H1 (cell line): Measurements from ENCODE around the gene DPP10. TPM values are rescaled to one million over a fixed set of nuclear protein-coding genes. Genes with fewer than 3 reads are reported as not detected.

ENCODE experiments used
- CTCF ChIA-PET: fragments of 300-600 bp; sonication (Branson Sonifier 250); formaldehyde crosslinking; loops from one replicate; lab custom pipeline; 2021; ENCODE audit not compliant: partially characterized antibody; lab: Charles Lee
- POLR2A ChIA-PET: fragments of 300-600 bp; sonication (Branson Sonifier 250); formaldehyde crosslinking; loops from one replicate; lab custom pipeline; 2021; ENCODE audit warnings: inconsistent platforms; ENCODE audit not compliant: partially characterized antibody; lab: Charles Lee
- DNase-seq, 2 experiments: peaks; one replicate each; pipeline versions ENCODE4 v3.0.0 to v3.0.0-alpha.2; 2010 to 2022; ENCODE audit warnings: low spot score in 2 of 2, low read depth in 1 of 2, mixed read lengths in 1 of 2
- FAIRE-seq: peaks from 2 replicates; lab custom pipeline; 2011; peaks lifted over from hg19 to GRCh38; lab: Jason Lieb, UNC
- H2AFZ ChIP-seq: 2 replicates; pipeline ENCODE4 v1.8.1; 2012; ENCODE audit warnings: low read length, inconsistent platforms
- H2AK5ac ChIP-seq: 2 replicates; pipeline ENCODE4 v1.6.1; 2013; ENCODE audit warnings: low read depth, low read length
- H2BK120ac ChIP-seq: replicated peaks from 2 replicates; pipeline ENCODE3; 2013; ENCODE audit warnings: low read depth, low read length, inconsistent platforms
- H2BK12ac ChIP-seq: 2 replicates; pipeline ENCODE4 v1.6.1; 2013; ENCODE audit warnings: low read depth, low read length
- H2BK15ac ChIP-seq: 2 replicates; pipeline ENCODE4 v1.6.1; 2013; ENCODE audit warnings: low read length
- H2BK20ac ChIP-seq: 2 replicates; pipeline ENCODE4 v1.6.1; 2013; ENCODE audit warnings: low read length
- H2BK5ac ChIP-seq: 2 replicates; pipeline ENCODE4 v1.6.1; 2013; ENCODE audit warnings: low read depth, low read length
- H3K14ac ChIP-seq: 2 replicates; pipeline ENCODE4 v1.6.1; 2013; ENCODE audit warnings: inconsistent platforms; ENCODE audit not compliant: insufficient read length
- H3K18ac ChIP-seq: 2 replicates; pipeline ENCODE4 v1.6.1; 2013; ENCODE audit warnings: low read length; ENCODE audit errors: extremely low read depth
- H3K23ac ChIP-seq: 2 replicates; pipeline ENCODE4 v1.6.1; 2013; ENCODE audit warnings: inconsistent platforms; ENCODE audit not compliant: insufficient read length
- H3K23me2 ChIP-seq: 2 replicates; pipeline ENCODE4 v1.6.1; 2013; ENCODE audit warnings: low read depth, low read length
- H3K27ac ChIP-seq: 2 replicates; pipeline ENCODE4 v1.6.1; 2011; ENCODE audit warnings: low read depth, low read length, inconsistent platforms
- H3K27me3 ChIP-seq, 4 experiments: replicated peaks in 1 of 4; 1 replicate in 1 of 4; 2 replicates in 3 of 4; pipeline versions ENCODE4 v1.6.1 to v1.8.1; 2011 to 2013; ENCODE audit warnings: low read length in 3 of 4, mild to moderate bottlenecking in 3 of 4, inconsistent platforms in 2 of 4, mixed read lengths in 2 of 4, moderate library complexity in 1 of 4; ENCODE audit not compliant: control insufficient read depth in 3 of 4, insufficient read depth in 3 of 4; ENCODE audit errors: extremely low read depth in 1 of 4
- H3K36me3 ChIP-seq, 4 experiments: 2 replicates each; pipeline versions ENCODE4 v1.6.1 to v1.8.1; 2011 to 2013; ENCODE audit warnings: mild to moderate bottlenecking in 4 of 4, low read length in 3 of 4, moderate library complexity in 2 of 4, control low read depth in 1 of 4, inconsistent platforms in 1 of 4; ENCODE audit not compliant: insufficient read depth in 4 of 4, control insufficient read depth in 2 of 4
- H3K4ac ChIP-seq: replicated peaks from 2 replicates; pipeline ENCODE3; 2013; ENCODE audit warnings: low read length, low read depth, mixed read lengths, inconsistent platforms; ENCODE audit not compliant: insufficient read length
- H3K4me1 ChIP-seq, 4 experiments: replicated peaks in 1 of 4; 1 replicate in 1 of 4; 2 replicates in 3 of 4; pipeline versions ENCODE4 v1.6.1 to v1.8.1; 2011 to 2013; ENCODE audit warnings: low read length in 3 of 4, inconsistent platforms in 2 of 4, mixed read lengths in 1 of 4; ENCODE audit not compliant: insufficient read depth in 4 of 4, control insufficient read depth in 3 of 4
- H3K4me2 ChIP-seq, 2 experiments: 2 replicates each; pipeline versions ENCODE4 v1.6.1 to v1.8.1; 2011 to 2013; ENCODE audit warnings: low read depth in 2 of 2, low read length in 2 of 2, control low read depth in 1 of 2, inconsistent platforms in 1 of 2, mild to moderate bottlenecking in 1 of 2; ENCODE audit not compliant: insufficient read depth in 1 of 2
- H3K4me3 ChIP-seq, 4 experiments: fragments of 200-600, 300-600 bp in 1 of 4; sonication (generic), shearing (Covaris generic), sonication (Bioruptor Twin) in 1 of 4; 2 replicates each; pipeline versions ENCODE4 v1.5.1 to v1.8.1; 2011 to 2016; ENCODE audit warnings: low read length in 4 of 4, low read depth in 3 of 4, control low read depth in 2 of 4, inconsistent platforms in 2 of 4, mild to moderate bottlenecking in 2 of 4, mixed read lengths in 1 of 4, moderate library complexity in 1 of 4; ENCODE audit not compliant: insufficient read depth in 2 of 4; ENCODE audit errors: extremely low read depth in 1 of 4
- H3K56ac ChIP-seq: replicated peaks from 2 replicates; pipeline ENCODE3; 2013; ENCODE audit warnings: low read depth, mild to moderate bottlenecking, mixed read lengths, low read length, inconsistent platforms; ENCODE audit not compliant: insufficient read length
- H3K79me1 ChIP-seq: 2 replicates; pipeline ENCODE4 v1.6.1; 2013; ENCODE audit warnings: low read depth, low read length, control low read depth
- H3K79me2 ChIP-seq, 2 experiments: 2 replicates each; pipeline versions ENCODE4 v1.6.1 to v1.8.1; 2012 to 2013; ENCODE audit warnings: low read length in 2 of 2, mild to moderate bottlenecking in 2 of 2, inconsistent platforms in 1 of 2; ENCODE audit not compliant: insufficient read depth in 2 of 2, control insufficient read depth in 1 of 2
- H3K9ac ChIP-seq, 4 experiments: replicated peaks in 1 of 4; 1 replicate in 1 of 4; 2 replicates in 3 of 4; pipeline versions ENCODE4 v1.6.1 to v1.8.1; 2011 to 2013; ENCODE audit warnings: low read depth in 3 of 4, low read length in 3 of 4, control low read depth in 2 of 4, mild to moderate bottlenecking in 2 of 4, moderate library complexity in 2 of 4, inconsistent platforms in 1 of 4; ENCODE audit errors: extremely low read depth in 1 of 4
- H3K9me3 ChIP-seq, 2 experiments: 2 replicates each; pipeline versions ENCODE4 v1.6.1 to v1.8.1; 2012 to 2013; ENCODE audit warnings: mild to moderate bottlenecking in 2 of 2, moderate library complexity in 2 of 2, control low read depth in 1 of 2, inconsistent platforms in 1 of 2, low read depth in 1 of 2, low read length in 1 of 2, mixed read lengths in 1 of 2; ENCODE audit not compliant: insufficient read depth in 2 of 2
- H4K20me1 ChIP-seq, 2 experiments: replicated peaks in 1 of 2; 2 replicates each; pipeline versions ENCODE3 to v1.8.1; 2011 to 2013; ENCODE audit warnings: inconsistent platforms in 2 of 2, low read length in 2 of 2, mild to moderate bottlenecking in 1 of 2; ENCODE audit not compliant: insufficient read depth in 2 of 2, control insufficient read depth in 1 of 2
- H4K5ac ChIP-seq: 2 replicates; pipeline ENCODE4 v1.6.1; 2013; ENCODE audit warnings: low read length, low read depth, mixed read lengths, inconsistent platforms; ENCODE audit not compliant: insufficient read length
- H4K8ac ChIP-seq: 2 replicates; pipeline ENCODE4 v1.8.0; 2013; ENCODE audit warnings: mild to moderate bottlenecking, moderate library complexity, low read length, inconsistent platforms; ENCODE audit not compliant: insufficient read depth; ENCODE audit errors: extremely low read depth
- H4K91ac ChIP-seq: replicated peaks from 2 replicates; pipeline ENCODE3; 2013; ENCODE audit warnings: low read length, mixed read lengths, inconsistent platforms; ENCODE audit not compliant: insufficient read length
- ATF3 ChIP-seq: IDR thresholded peaks from 2 replicates; pipeline ENCODE4 v1.6.1; 2011; ENCODE audit warnings: low read depth, mild to moderate bottlenecking, low read length; ENCODE audit not compliant: insufficient read depth
- BRCA1 ChIP-seq: IDR thresholded peaks from 2 replicates; pipeline ENCODE4 v1.6.1; 2012; ENCODE audit warnings: low read depth, low read length, improper control_type of control experiment
- CBX5 ChIP-seq: fragments of 300-800, 300-1000 bp; sonication (generic); IDR thresholded peaks from 2 replicates; pipeline ENCODE4 v1.7.1; 2016; ENCODE audit warnings: antibody characterized with exemption, low read length, low read depth
- CREB1 ChIP-seq: IDR thresholded peaks from 2 replicates; pipeline ENCODE4 v1.6.1; 2012; ENCODE audit warnings: inconsistent platforms
- JUN ChIP-seq: IDR thresholded peaks from 2 replicates; pipeline ENCODE4 v1.6.1; 2011; ENCODE audit warnings: low read depth, mild to moderate bottlenecking, improper control_type of control experiment, low read length
- KDM4A ChIP-seq: IDR thresholded peaks from one replicate; pipeline ENCODE4 v1.7.1; 2012; ENCODE audit warnings: low read depth, mild to moderate bottlenecking, moderate library complexity, low read length, inconsistent platforms; ENCODE audit not compliant: severe bottlenecking
- SIRT6 ChIP-seq: IDR thresholded peaks from one replicate; pipeline ENCODE4 v1.7.1; 2012; ENCODE audit warnings: low read length, inconsistent platforms
- polyA plus RNA-seq, 7 experiments: library from polyadenylated mRNA; depleted of rRNA in 3 of 7; stranded (reverse) in 5 of 7; unstranded in 2 of 7; fragments of >200 nt in 5 of 7; fragments of 200-250 nt in 2 of 7; gene quantifications; 1 replicate in 5 of 7; 2 replicates in 1 of 7; 4 replicates in 1 of 7; pipeline versions ENCODE4 v1.2.1 to v1.2.3, GENCODE V29; 2011 to 2013; ENCODE audit warnings: missing spikeins in 2 of 7, mixed read lengths in 2 of 7
- total RNA-seq: library from RNA; stranded (reverse); fragmentation: NEBNext Ultra II Directional; extraction: Animal tissue kit (Norgen Biotek cat#: 25700); gene quantifications from 2 replicates; pipeline ENCODE4 v1.2.1, GENCODE V29; 2021
- TF ChIP-seq, protein P1 (sequence below): IDR thresholded peaks from 2 replicates; pipeline ENCODE4 v1.6.1; 2012; ENCODE audit warnings: inconsistent platforms

DPP10 gene
- total and polyA plus RNA-seq, 2 of the 8 experiments (the other 6 are each of a cell fraction or from before 2014, with no cell fraction given), result 3.3 to 7.2 TPM

DNA sequence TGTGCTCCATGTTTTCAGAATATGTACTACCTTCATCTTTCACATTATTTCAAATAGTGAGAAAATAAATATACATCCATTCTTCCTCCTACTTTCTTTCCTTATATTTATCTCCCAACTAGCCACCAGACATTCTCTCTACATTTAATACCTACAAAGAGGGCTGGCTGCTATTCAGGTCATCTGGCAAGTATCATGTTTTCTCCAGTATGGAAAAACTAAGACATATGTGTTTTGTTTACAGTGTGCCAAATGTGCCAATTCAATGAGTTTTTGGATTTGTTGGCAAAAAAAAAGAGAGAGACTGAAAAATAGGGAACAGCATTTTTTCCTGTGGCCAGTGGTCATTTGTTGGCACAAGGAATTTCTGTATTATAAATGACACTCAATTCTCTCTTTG, 1207.3 kb downstream of the DPP10 start:
- ChIA-PET CTCF (interaction anchor here (0.7 kb wide), 1 partner anchor 136 kb away, joined by 3 read pairs; no protein-coding TSS in a partner anchor), POLR2A (no interaction called here)
- Histone ChIP-seq H3K36me3 (no peaks in the 10 kb centered on the region), H2BK5ac (no peak overlapping the region), H3K79me1 (no peaks in the 10 kb centered on the region), H4K5ac (no peak overlapping the region), H2BK15ac (no peak overlapping the region), H3K4me2 (no peak overlapping the region), H2BK20ac (no peak overlapping the region), H3K18ac (no peak overlapping the region), H3K27me3 (peaks cover 0 to 1% (median 0%) of the 10 kb centered on the region in 4 experiments; a peak in 1 of 7 replicates), H2BK120ac (no peak overlapping the region), H2BK12ac (no peak overlapping the region), H4K8ac (no peak overlapping the region), H3K23me2 (no peaks in the 10 kb centered on the region), H3K56ac (no peak overlapping the region), H3K79me2 (no peaks in the 10 kb centered on the region), H4K91ac (no peak overlapping the region), H4K20me1 (no peaks in the 10 kb centered on the region), H2AFZ (no peak overlapping the region), H3K27ac (no peak overlapping the region), H3K4me3 (no peak overlapping the region), H3K23ac (no peak overlapping the region), H3K4ac (no peak overlapping the region), H3K9ac (no peak overlapping the region), H3K4me1 (no peaks in the 10 kb centered on the region), H3K14ac (no peak overlapping the region), H3K9me3 (no peaks in the 10 kb centered on the region), H2AK5ac (no peak overlapping the region)
- TF ChIP-seq, protein P1, sequence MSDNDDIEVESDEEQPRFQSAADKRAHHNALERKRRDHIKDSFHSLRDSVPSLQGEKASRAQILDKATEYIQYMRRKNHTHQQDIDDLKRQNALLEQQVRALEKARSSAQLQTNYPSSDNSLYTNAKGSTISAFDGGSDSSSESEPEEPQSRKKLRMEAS, result no peak
- no peak for TF ChIP-seq CBX5
- TF ChIP-seq SIRT6, result no peak
- no peak for TF ChIP-seq JUN
- TF ChIP-seq CREB1, result no peak
- no peak for TF ChIP-seq BRCA1
- no peak for TF ChIP-seq ATF3
- no peak for TF ChIP-seq KDM4A
- FAIRE-seq (no peak), DNase-seq (no peak)
